Stimulated activated CD4-positive, alpha-beta T cell treated with anti-CD3 and anti-CD28 coated beads, TNF-alpha, amount 100 ng/mL, for 48 hours (primary cell): ENCODE data around the gene JHY.
"Not testable (repeated sequence)": the region's sequence is repeated elsewhere in the genome, so short reads cannot be mapped to it uniquely, and the experiment has no call there.

Experiments
- DNase-seq, 3 donors: peaks; one replicate each; pipeline ENCODE4 v3.0.0-alpha.2; 2020; ENCODE audit warnings: low read depth in 3 of 3

Gene JHY

DNA sequence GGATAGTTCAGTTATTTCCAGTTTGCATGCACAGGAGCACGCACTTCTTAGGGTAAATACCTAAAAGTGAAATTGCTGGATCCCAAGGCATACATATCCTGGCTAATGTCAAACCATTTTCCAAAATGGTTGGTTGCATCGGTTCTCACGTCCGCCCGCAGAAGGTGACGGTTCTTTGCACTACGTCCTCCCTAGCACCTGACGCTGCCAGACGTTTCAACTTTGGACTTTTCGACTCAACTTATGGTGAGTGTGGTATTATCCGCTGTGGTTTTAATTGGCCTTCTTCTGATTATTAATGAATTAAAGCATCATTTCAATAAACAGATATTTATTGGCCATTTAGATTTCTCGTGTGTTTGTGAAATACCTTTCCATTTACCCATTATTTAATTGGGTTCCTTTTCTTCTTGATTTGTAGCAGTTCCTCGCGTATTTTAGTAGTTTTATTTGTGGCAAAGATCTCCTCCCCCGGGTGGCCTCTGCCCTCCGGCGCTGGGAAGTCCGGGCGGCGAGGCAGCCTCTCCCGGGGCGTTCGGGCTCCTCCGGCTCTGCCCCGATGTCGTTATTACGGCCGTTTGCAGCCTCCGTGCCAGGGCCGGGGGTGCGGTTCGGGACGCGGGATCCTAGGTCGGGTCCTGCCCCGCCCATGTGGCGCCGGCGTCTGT is at the start of gene JHY:
Gene JHY (plus strand): TSS at position 571 of the 668 bp plus-strand sequence. CDS start 3,091 bp downstream, outside the sequence.
- peak in 2 of 3 donors; percentile 15 to 41 for DNase-seq

DNA sequence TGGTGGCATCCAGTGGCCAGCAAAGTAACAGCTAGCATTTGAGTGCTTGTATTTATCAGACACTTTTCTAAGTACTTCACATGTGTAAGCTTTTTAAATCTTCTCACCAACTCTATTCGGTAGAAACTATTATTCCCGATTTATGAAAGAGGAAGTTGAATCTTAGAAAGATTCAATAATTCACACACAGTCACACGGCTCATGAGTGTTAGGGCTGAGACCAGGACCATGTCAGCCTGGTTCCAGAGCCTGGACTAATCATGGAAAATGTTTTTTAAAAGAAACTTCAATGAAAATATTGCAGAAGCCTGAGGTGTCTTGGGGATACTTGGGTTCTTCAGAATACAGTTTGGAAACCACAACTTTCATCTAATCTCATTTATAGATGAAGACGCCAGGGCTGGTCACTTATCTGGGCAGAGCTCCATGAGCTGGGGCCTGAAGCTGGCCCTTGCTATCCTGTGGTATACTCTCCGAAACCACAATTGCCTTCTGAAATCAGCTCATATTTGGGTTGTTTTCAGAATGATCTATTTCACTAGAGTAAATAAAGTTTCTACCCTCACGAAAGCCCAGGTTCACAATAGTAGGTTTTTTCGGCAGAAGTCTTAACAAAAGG is 48.6 kb upstream of the JHY start:
- DNase-seq, result no peak

- no peak for DNase-seq
Measured at GRCh38 chr11:122836916-122837315, 45.6 kb upstream of the JHY start.

GRCh38 chr11:122837528-122838346 is 44.8 kb upstream of the JHY start:
- no peak for DNase-seq

DNA sequence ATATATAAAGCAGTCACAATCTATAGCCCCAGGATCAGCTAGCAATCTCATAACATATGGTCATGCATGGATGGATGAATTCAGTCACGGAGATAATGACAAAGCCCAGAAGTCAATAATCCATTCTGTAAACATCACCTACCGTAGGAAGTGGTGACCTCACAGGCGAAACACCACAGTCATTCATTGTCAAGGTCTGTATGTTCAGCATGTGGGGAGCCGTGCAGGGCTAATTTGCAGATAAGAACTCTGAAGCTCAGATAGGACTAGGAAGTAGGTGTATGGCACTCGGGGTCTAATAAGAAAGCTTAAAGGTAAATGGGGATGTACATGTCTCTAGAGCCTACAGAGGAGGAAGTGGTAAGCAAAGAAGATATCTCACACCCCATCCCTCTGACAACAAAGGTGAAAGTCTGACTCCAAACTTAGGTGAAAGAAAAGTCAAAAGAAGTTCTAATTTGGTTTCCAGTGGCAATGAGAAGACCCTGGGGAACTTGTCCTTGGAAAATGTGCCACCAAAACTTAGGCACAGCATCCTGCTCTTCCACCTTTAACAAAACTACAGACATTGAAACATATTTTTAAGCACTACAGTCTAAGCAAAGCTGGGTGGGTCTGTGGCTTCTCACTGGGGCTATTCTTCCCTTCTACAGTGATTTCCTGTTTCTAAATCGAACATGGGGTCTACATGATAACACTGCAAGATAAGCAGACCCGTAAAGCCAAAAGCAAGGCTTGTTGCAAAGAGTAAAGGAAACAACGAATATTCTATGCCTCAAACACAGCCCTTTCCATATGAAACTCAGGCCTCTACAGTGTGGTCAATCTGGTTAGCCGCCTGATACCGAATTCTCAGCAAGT is 39.0 kb upstream of the JHY start:
- DNase-seq, result peak in 1 of 3 donors; percentile 16

- DNase-seq, result no peak
Measured at GRCh38 chr11:122847466-122847865, 35.1 kb upstream of the JHY start.

- DNase-seq, result no peak
Measured at GRCh38 chr11:122848186-122848585, 34.4 kb upstream of the JHY start.

DNA sequence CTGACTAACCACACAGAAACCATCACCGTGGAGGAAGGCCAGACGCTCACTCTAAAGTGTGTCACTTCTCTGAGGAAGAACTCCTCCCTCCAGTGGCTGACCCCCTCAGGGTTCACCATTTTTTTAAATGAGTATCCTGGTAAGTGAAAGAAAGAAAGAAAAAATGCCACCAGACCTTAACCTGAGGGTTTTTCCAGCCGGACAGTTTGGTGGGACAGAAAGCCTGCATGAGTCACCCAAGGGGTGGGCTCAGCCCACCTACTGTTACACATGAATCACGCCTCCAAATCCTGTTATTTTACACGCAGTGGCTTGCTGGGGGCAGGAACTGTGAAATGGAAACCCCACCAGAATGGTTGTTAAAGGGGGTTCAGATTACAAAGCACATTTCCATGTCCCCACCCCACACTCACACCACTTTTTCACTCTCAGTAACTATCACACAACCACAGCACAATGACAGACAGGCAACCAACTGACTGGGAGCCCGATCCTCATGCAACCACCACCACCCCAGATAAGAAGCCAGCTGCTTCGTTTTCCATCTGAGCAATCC is 32.4 kb upstream of the JHY start:
- DNase-seq, result no peak

DNA sequence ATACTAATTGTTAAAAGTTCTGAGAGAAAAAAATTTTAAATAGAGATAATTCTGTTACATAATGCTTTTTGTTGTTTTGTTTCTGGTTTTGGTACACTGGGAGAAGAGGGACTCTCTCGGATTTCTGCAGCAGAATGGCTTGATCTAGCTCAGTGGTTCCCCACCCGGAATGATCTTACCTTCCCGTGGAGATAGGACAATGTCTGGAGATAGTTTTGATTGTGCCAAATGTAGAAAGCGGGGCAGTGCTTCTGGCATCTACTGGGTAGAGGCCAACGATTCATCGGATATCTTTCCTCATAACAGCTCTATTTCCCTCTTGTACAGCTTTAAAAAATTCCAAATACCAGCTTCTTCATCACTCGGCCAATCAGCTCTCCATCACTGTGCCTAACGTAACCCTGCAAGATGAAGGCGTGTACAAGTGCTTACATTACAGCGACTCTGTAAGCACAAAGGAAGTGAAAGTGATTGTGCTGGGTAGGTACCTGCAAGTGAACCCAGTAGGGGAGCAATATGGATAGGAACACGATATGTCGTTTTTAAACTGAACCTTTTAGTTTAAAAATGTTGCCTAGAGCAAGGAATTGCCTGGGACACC is 31.1 kb upstream of the JHY start:
- DNase-seq, result no peak

DNA sequence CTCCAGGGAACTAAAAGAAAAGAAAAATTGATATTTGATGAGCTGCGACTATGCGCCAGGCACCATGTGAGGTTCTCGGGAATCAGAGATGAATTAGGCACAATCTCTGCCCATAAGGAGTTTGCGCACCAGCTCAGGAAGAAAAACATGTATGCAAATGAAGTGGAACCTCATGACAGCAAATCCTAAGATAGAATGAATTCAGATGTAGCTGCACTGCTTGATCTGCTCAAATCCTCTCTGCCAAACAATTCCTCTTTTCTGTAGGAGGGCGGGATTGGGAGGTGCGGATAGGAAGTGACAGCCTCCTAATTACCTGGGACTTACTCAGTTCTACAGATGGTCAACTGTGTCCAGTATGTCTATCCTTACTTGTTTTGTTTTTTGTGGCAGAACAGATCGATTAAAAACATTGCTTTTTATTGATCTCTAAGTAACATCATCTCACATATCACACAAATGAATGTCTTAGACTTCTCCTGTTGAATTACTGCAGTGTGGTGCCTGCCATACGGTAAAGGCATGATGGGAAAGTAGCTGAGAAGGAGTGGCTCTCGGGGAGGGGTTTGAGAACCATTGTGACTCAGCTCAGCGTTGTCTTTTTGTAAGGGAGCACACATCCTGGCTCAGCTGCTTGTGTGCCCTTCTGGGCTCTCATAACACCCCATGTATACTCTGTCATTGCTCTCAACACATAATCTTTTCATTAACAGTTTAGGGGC is 30.3 kb upstream of the JHY start:
- peak in 1 of 3 donors; percentile 21 for DNase-seq

DNA sequence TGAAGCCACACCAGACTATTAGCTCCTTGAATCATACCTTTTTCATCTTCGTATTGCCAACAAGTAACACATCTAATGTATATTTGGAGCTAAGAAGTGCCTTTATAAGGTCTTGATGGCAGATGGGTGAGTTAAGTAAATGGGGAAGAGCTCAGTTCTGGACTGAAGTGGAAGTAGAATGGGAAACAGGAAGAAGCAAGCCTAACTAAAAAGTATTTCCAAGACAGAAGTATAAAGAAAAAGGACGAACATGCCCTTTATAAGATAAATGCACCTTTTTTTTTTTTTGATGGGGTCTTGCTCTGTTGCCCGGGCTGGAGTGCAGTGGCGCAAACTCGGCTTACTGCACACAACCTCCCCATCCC is 29.8 kb upstream of the JHY start:
- no peak for DNase-seq

DNA sequence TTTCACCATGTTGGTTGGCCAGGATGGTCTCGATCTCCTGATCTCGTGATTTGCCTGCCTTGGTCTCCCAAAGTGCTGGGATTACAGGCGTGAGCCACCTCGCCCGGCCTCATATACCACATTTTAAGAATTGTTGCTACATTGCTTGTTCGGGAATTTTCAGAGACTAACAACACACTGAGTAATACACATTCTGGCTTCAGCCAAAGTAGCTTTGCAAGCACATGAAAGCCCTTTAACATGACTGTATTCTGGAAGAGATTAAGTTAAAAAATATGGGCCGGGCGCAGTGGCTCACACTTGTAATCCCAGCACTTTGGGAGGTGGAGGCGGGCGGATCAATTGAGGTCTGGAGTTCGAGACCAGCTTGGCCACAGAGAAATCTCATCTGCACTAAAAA is 29.3 kb upstream of the JHY start:
- no peak for DNase-seq

DNA sequence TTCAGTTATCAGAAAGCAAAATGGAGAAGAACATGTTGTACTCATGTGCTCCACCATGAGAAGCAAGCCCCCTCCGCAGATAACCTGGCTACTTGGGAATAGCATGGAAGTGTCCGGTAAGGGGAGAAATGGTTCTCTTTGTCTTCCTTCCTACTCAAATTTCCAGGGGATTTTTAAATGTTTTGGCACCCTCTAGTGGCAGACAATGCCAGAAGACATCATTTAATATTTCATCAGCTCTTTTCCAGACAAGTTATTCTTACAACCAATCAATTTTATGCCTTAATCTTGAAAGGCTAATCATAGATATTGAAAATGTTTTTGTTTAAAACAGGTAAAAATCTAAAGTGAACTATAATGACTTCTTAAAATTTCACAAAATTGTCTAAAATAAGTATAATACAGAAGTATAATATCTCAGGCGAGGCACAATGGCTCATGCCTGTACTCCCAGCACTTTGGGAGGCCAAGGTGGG is 28.6 kb upstream of the JHY start:
- DNase-seq, result peak in 1 of 3 donors; percentile 40

DNA sequence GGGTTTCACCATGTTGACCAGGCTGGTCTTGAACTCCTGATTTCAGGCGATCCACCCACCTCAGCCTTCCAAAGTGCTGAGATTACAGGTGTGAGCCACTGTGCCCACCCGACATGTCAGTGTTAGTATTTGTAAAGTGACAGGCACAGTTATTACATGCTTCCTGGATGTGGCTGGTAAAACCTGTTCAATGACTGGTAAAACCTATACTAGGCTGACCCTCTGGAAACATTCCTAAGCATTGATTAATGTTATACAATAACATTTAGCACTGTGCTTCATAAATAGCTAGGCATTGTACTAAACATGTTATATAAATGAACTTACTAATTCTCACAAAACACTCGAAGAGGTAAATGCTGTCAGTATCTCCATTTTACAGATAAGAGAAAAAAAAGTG is 20.9 kb upstream of the JHY start:
- no peak for DNase-seq

- DNase-seq, result no peak
Measured at GRCh38 chr11:122862091-122862490, 20.5 kb upstream of the JHY start.

- not testable (repeated sequence) for DNase-seq
Measured at GRCh38 chr11:122863154-122863553, 19.4 kb upstream of the JHY start.

GRCh38 chr11:122863704-122864326 is 18.7 kb upstream of the JHY start:
- peak in 1 of 3 donors; percentile 6 for DNase-seq

DNA sequence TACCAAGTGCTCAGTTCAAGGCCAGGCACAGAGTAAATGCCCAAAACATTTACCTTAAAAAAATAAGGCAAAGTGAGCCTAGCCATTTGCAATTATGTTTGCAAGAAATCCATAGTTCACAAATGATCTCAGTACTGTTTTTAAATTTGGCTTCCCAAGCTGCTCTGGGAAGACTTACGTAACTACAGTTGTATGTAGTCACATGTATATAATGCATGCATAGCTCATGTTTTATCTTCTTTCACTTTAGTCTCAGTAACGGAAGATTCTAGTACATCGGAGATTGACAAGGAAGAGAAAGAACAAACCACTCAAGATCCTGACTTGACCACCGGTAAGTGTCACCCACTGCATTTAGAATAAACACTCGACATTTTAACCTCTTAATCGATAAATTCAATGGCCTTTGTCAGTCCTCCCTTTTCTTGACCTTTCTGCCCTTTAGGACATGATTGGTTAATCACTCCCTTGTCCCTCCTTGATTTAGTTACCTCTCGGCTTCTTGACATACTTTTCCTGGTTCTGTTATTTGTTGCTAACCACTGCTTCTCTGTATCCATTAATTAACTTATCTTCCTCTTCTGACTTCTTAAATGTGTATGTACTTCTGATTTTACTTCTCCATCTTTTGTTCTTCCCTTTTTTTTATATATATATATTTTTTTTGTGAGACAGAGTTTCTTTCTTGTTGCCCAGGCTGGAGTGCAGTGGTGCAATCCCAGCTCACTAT is 18.0 kb upstream of the JHY start:
- DNase-seq, result no peak

DNA sequence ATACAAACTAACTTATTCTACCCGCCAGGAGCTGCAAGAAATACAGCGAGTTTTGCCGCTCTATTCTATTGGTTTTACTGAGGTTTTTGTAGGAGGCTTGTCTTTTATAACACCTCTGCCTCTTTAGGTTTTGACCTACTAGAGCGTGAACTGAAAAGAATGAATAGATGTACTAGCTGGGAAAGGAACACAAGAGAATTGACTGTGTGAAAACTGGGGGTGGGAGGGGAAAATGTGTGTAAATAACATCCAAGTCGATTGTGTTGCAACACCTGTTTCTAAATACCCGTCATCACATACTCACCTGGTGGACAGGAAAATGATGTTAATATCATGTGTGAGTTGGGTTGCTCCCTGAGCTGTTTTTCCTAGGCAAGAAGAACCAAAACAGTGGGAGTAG is 12.9 kb upstream of the JHY start:
- DNase-seq, result no peak
